CD4-positive, alpha-beta T cell treated with Interleukin-12 subunit alpha and Interleukin-12 subunit beta, for 1 hour (primary cell): ENCODE data around the gene SSBP3.
"Not testable (repeated sequence)": the region's sequence is repeated elsewhere in the genome, so short reads cannot be mapped to it uniquely, and the experiment has no call there.

Experiments used
- DNase-seq: peaks from one replicate; pipeline ENCODE4 v3.0.0-alpha.2; 2020

SSBP3 gene

GRCh38 chr1:54406339-54407153 is at the start of gene SSBP3:
TSS of gene SSBP3 (minus strand) at chr1:54406394.
- DNase-seq, result peak; percentile 94

DNA sequence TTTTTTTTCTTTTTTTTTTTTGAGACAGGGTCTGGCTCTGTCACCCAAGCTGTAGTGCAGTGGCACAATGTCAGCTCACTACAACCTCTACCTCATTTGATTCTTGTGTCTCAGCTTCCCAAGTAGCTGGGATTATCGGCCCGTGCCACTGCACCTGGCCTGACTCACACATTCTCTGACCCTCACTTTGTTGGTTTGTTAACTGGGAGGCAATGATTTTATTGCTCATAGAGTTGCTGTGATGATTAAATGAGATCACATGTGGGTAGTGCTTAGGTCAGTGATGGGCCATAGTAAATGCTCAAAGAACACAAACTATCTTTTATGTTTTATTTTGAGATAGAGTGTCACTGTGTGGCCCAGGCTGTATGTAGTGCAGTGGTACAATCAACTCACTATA is 47.3 kb upstream of the SSBP3 start:
- no peak for DNase-seq

GRCh38 chr1:54453022-54453421 is 46.8 kb upstream of the SSBP3 start:
- no peak for DNase-seq

DNA sequence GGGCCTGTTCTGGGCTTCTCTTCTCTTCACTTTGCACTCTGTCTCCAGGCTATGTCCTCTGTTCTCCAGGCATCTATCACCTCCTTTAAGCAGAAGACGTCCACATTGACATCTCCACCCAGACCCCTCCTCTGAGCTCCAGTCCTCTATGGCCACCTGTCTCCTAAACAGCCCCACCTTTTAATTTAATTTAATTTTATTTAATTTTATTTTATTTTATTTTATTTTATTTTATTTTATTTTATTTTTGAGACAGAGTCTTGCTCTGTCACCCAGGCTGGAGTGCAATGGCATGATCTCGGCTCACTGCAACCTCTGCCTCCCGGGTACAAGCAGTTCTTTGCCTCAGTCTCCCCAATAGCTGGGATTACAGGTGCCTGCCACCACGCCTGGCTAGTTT is 43.2 kb upstream of the SSBP3 start:
- not testable (repeated sequence) for DNase-seq

GRCh38 chr1:54448801-54449200 is 42.6 kb upstream of the SSBP3 start:
- DNase-seq, result not testable (repeated sequence)

DNA sequence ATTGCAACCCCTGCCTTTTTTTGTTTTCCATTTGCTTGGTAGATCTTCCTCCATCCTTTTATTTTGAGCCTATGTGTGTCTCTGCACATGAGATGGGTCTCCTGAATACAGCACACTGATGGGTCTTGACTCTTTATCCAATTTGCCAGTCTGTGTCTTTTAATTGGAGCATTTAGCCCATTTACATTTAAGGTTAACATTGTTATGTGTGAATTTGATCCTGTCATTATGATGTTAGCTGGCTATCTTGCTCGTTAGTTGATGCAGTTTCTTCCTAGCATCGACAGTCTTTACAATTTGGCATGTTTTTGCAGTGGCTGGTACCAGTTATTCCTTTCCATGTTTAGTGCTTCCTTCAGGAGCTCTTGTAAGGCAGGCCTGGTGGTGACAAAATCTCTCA is 40.9 kb upstream of the SSBP3 start:
- DNase-seq, result not testable (repeated sequence)

- no peak for DNase-seq
Measured at GRCh38 chr1:54442185-54442584, 36.0 kb upstream of the SSBP3 start.

DNA sequence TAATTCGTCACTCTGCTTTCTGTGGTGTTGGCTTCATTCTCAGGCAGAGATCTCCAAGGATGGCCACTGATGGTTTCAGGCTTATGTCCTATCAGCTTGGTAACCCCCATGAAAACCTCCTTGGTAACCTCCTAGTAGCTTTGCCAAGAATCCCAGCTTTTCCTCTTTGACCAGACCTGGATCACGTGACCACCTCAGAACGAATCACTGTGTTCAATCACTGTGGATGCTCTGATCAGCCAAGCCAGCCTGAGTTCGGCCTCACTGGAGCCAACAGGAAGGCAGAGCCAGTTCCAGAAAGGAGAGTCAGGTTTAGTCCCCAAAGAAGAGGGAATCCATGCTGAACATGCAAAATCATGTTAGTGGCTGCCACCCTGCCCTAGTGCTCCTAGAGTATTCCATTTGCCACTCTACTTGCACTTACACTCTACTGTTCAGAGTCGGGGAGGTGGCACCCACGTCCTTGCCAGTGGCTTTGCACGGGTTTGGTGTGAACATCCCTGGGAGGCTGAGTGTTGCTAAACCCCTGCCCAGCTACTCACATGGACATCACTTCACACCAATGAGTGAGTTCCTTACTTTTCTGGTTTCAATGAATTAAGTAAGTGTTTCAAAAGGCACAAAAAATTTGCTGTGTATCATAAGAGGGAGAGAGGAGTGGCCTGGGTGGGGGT is 33.5 kb upstream of the SSBP3 start:
- no peak for DNase-seq

DNA sequence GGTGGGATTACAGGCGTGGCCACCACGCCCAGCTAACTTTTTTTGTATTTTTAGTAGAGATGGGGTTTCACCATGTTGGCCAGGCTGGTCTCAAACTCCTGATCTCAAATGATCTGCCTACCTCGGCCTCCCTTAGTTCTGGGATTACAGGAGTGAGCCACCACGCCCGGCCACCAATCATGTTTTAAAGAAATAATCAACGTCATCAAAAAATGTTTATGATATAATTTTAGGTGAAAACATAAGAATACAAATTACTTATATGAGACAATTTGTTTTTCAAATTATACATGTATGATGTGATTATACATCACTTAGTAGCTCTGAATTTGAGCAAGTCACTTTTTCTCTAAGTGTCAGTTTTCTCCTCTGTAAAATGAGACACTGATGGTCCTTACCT is 31.6 kb upstream of the SSBP3 start:
- DNase-seq, result no peak

- no peak for DNase-seq
Measured at GRCh38 chr1:54436826-54437225, 30.6 kb upstream of the SSBP3 start.

GRCh38 chr1:54429838-54430237 is 23.6 kb upstream of the SSBP3 start:
- DNase-seq, result no peak

GRCh38 chr1:54428837-54429518 is 22.8 kb upstream of the SSBP3 start:
- no peak for DNase-seq

- DNase-seq, result no peak
Measured at GRCh38 chr1:54425152-54425584, 19.0 kb upstream of the SSBP3 start.

- DNase-seq, result no peak
Measured at GRCh38 chr1:54424398-54424797, 18.2 kb upstream of the SSBP3 start.

DNA sequence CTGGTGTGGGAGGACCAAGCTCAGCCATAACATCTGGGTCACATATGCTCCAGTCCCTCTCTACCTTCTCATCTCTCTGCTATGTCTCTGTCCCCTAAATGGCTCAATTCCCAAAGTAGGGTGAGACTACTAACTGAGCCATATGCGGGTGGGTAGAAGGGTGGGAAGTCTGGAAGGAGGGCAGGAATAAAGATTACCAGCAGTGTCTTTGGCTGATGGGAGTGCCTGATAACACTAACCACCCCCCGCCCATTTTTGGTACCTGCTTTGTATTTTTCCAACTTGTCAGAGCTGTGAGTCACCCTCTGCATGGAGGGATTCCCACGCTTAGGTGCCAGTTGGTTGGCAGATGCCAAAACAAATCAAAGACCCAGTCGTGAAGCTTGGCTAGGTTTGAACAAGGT is 14.9 kb upstream of the SSBP3 start:
- DNase-seq, result no peak

- DNase-seq, result not testable (repeated sequence)
Measured at GRCh38 chr1:54418598-54418997, 12.4 kb upstream of the SSBP3 start.

DNA sequence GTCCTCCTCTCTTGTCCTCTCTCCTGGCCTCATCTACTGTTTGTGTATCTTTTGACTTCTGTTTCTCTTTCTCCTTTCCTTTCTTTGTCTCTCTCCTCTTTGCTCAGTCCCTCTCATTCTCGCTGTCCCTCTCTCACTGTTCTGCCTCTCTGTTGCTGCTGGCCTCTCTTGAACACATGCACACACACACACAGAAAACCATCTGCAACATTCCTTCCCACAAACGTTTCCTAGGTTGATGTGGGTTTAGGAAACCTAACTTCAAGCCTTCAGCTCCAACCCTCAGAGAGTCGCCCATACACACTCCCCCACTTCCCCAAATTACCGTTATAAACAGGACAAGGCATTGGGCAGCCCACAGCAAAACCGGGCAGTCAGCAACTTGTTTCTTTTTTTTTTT is 10.9 kb upstream of the SSBP3 start:
- DNase-seq, result no peak

- no peak for DNase-seq
Measured at GRCh38 chr1:54416435-54416834, 10.2 kb upstream of the SSBP3 start.

DNA sequence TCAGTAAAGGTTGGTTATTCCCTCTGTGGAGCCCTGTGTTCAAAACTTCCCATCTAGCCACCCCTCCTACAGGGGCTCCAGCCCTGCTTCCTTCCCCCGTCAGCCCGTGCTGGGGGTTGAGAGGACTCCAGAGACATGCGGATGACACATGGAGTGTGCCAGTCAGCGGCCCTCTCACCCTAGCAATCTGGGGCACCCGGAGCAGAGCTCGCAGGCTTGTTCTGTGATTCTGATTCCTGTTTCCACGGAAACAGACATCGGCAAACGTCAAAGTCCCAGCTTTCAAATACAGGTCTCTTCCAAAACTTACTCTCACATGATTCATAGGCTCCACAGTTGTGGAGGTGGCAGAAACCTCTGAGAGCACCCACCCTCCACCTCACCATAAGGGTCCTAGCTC is 9.8 kb upstream of the SSBP3 start:
- no peak for DNase-seq

DNA sequence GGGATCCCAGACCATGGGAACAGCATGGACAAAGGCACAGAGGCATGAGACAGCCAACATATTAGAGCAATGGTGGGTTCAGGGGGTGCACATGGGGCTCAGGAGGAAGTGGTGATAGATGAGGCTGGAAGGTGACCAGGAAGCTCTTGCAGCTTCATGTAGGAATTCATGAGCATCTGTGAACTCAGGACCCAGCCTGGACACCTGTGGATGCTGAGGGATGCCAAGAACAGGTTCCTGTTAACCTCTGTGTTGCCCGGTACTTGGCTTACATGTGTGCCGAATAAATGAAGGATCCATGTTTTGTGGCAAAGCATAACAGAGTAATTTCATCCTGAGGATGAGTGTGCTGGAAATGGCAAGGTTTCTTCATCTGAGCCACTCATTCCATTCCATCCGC is 9.3 kb upstream of the SSBP3 start:
- DNase-seq, result no peak

DNA sequence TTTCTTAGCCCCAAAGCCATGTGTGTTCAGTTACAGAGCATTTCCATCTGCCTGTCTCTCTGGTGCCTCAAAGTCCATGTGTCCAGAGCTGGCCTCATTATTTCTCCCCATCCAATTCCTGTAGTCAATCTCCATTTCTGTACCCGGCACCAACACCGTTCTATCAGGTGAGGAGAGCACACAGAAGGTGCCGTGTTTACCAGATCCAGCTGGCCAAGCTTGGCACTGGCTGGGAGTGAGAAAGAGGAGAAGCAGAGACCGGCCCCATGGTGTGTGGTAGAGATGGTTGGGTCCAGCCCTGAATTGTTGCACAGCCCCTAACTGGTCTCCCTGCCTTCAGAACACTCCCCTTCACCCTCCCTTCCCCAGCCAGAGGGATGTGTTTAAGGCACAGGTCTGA is 7.5 kb upstream of the SSBP3 start:
- no peak for DNase-seq

- DNase-seq, result no peak
Measured at GRCh38 chr1:54413295-54413694, 7.1 kb upstream of the SSBP3 start.

DNA sequence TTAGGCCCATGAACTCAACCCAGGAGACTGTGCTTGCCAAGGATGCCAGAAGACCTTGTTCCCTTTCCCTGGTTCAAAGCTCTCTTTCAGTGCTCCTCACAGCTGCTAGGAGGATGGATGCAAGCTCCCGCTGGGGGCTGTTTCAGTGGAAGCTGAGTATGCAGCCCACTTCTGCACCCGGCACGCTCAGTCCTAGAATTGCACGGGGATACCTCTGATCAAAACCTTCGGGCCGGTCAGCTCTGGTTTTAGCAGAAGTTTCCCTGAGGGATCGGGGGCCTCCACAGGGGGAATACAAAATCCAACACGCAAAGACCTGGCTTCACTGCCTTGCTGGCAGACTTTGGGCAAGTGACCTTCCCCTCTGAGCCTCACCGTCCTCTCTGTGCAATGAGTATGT is 4.2 kb upstream of the SSBP3 start:
- no peak for DNase-seq
